ENCODE measurements around the gene TIMP2. TPM values are rescaled to one million over a fixed set of nuclear protein-coding genes. Genes with fewer than 3 reads are reported as not detected.

The TIMP2 gene
- total and polyA plus RNA-seq, 2 experiments from 2014 or later, result 10.6 to 22.5 TPM

- Histone ChIP-seq H3K36me3 (ENCODE audit: insufficient read depth) (no peaks in the 10 kb centered on the region), H3F3A (replicated peaks; ENCODE audit: low read depth) (no peaks in the 10 kb centered on the region), H3K4me2 (no peak overlapping the region), H3K4me3 (no peak overlapping the region), H3K4me1 (ENCODE audit: insufficient read depth) (no peaks in the 10 kb centered on the region), H3K79me2 (replicated peaks; ENCODE audit: insufficient read depth) (no peaks in the 10 kb centered on the region), H2AFZ (no peak overlapping the region), H4K20me1 (replicated peaks; ENCODE audit: insufficient read depth) (no peaks in the 10 kb centered on the region), H3K27me3 (ENCODE audit: insufficient read depth) (no peaks in the 10 kb centered on the region), H3K9me2 (ENCODE audit: insufficient read depth) (no peaks in the 10 kb centered on the region), H3K27ac (ENCODE audit: low read depth) (no peak overlapping the region)
- Mint-ChIP-seq H3K27ac (no peak overlapping the region), H3K36me3 (ENCODE audit: low read depth) (peaks cover 3% of the 10 kb centered on the region), H3K27me3 (ENCODE audit: insufficient read depth, low read depth, poor library complexity) (peaks cover 16% of the 10 kb centered on the region), H3K9me3 (no peaks in the 10 kb centered on the region), H3K4me3 (no peak overlapping the region), H3K4me1 (peaks cover 4% of the 10 kb centered on the region; the same call in 2 of the 3 replicates)
- DNase-seq (ENCODE audit: low spot score) (no peak), ATAC-seq (no peak)
- TF ChIP-seq, protein P1, sequence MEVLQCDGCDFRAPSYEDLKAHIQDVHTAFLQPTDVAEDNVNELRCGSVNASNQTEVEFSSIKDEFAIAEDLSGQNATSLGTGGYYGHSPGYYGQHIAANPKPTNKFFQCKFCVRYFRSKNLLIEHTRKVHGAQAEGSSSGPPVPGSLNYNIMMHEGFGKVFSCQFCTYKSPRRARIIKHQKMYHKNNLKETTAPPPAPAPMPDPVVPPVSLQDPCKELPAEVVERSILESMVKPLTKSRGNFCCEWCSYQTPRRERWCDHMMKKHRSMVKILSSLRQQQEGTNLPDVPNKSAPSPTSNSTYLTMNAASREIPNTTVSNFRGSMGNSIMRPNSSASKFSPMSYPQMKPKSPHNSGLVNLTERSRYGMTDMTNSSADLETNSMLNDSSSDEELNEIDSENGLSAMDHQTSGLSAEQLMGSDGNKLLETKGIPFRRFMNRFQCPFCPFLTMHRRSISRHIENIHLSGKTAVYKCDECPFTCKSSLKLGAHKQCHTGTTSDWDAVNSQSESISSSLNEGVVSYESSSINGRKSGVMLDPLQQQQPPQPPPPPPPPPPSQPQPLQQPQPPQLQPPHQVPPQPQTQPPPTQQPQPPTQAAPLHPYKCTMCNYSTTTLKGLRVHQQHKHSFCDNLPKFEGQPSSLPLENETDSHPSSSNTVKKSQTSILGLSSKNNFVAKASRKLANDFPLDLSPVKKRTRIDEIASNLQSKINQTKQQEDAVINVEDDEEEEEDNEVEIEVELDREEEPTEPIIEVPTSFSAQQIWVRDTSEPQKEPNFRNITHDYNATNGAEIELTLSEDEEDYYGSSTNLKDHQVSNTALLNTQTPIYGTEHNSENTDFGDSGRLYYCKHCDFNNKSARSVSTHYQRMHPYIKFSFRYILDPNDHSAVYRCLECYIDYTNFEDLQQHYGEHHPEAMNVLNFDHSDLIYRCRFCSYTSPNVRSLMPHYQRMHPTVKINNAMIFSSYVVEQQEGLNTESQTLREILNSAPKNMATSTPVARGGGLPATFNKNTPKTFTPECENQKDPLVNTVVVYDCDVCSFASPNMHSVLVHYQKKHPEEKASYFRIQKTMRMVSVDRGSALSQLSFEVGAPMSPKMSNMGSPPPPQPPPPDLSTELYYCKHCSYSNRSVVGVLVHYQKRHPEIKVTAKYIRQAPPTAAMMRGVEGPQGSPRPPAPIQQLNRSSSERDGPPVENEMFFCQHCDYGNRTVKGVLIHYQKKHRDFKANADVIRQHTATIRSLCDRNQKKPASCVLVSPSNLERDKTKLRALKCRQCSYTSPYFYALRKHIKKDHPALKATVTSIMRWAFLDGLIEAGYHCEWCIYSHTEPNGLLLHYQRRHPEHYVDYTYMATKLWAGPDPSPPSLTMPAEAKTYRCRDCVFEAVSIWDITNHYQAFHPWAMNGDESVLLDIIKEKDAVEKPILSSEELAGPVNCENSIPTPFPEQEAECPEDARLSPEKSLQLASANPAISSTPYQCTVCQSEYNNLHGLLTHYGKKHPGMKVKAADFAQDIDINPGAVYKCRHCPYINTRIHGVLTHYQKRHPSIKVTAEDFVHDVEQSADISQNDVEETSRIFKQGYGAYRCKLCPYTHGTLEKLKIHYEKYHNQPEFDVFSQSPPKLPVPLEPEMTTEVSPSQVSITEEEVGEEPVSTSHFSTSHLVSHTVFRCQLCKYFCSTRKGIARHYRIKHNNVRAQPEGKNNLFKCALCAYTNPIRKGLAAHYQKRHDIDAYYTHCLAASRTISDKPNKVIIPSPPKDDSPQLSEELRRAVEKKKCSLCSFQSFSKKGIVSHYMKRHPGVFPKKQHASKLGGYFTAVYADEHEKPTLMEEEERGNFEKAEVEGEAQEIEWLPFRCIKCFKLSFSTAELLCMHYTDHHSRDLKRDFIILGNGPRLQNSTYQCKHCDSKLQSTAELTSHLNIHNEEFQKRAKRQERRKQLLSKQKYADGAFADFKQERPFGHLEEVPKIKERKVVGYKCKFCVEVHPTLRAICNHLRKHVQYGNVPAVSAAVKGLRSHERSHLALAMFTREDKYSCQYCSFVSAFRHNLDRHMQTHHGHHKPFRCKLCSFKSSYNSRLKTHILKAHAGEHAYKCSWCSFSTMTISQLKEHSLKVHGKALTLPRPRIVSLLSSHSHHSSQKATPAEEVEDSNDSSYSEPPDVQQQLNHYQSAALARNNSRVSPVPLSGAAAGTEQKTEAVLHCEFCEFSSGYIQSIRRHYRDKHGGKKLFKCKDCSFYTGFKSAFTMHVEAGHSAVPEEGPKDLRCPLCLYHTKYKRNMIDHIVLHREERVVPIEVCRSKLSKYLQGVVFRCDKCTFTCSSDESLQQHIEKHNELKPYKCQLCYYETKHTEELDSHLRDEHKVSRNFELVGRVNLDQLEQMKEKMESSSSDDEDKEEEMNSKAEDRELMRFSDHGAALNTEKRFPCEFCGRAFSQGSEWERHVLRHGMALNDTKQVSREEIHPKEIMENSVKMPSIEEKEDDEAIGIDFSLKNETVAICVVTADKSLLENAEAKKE (CRISPR knock-in tag; IDR thresholded peaks at IDR 0.05), result no peak
- TF ChIP-seq STAT1 (IDR thresholded peaks at IDR 0.05; ENCODE audit: unreplicated experiment) (no peak), POLR2AphosphoS5 (IDR thresholded peaks at IDR 0.05; ENCODE audit: low read depth) (no peak)
Observed at GRCh38 chr17:78966123-78966813, 41.1 kb upstream of the TIMP2 start.

DNA sequence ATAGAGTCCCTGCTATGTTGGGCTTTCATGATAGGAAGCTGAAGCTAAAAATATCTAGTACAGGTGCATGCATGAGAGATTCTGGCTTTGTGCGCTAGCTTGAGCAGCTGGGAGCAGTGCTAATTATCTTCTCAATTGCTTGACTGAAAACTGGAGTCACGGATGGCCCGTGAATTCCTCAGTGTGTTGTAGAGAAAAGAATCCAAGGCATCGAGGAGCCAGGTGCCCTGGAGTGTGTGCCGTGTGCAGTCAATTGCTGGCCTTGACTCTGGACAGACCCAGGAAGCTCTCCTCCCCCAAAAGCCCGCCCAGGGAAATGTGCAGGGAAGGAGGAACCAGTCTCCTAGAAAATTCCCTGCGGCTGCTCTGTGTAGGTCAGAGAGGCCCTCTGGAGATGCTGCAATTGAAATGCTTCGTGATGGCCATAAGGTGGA is 40.3 kb upstream of the TIMP2 start:
- H3K4me3 Mint-ChIP-seq, result no peak overlapping the region
- no peak overlapping the region for H2AFZ ChIP-seq
- no peaks in the 10 kb centered on the region; the same call in 2 of the 3 replicates for H3K4me1 Mint-ChIP-seq
- H3K79me2 ChIP-seq (replicated peaks; ENCODE audit: insufficient read depth), result no peaks in the 10 kb centered on the region
- no peaks in the 10 kb centered on the region for H3K9me3 Mint-ChIP-seq
- no peak overlapping the region for H3K4me2 ChIP-seq
- H3K9me2 ChIP-seq (ENCODE audit: insufficient read depth), result no peaks in the 10 kb centered on the region
- no peak overlapping the region for H3K27ac ChIP-seq (ENCODE audit: low read depth)
- no peaks in the 10 kb centered on the region for H3K4me1 ChIP-seq (ENCODE audit: insufficient read depth)
- no peaks in the 10 kb centered on the region for H4K20me1 ChIP-seq (replicated peaks; ENCODE audit: insufficient read depth)
- no peak overlapping the region for H3K27ac Mint-ChIP-seq
- no peaks in the 10 kb centered on the region for H3K36me3 ChIP-seq (ENCODE audit: insufficient read depth)
- peaks cover 16% of the 10 kb centered on the region for H3K27me3 Mint-ChIP-seq (ENCODE audit: insufficient read depth, low read depth, poor library complexity)
- H3F3A ChIP-seq (replicated peaks; ENCODE audit: low read depth), result no peaks in the 10 kb centered on the region
- no peak for ATAC-seq
- no peaks in the 10 kb centered on the region for H3K27me3 ChIP-seq (ENCODE audit: insufficient read depth)
- H3K36me3 Mint-ChIP-seq (ENCODE audit: low read depth), result no peaks in the 10 kb centered on the region
- no peak for DNase-seq (ENCODE audit: low spot score)
- H3K4me3 ChIP-seq, result no peak overlapping the region
- no peak for TF ChIP-seq EZH2 (IDR thresholded peaks at IDR 0.05; ENCODE audit: low read depth, unreplicated experiment)
- no peak for TF ChIP-seq REST (IDR thresholded peaks at IDR 0.05; ENCODE audit: unreplicated experiment)
- TF ChIP-seq, protein P2, sequence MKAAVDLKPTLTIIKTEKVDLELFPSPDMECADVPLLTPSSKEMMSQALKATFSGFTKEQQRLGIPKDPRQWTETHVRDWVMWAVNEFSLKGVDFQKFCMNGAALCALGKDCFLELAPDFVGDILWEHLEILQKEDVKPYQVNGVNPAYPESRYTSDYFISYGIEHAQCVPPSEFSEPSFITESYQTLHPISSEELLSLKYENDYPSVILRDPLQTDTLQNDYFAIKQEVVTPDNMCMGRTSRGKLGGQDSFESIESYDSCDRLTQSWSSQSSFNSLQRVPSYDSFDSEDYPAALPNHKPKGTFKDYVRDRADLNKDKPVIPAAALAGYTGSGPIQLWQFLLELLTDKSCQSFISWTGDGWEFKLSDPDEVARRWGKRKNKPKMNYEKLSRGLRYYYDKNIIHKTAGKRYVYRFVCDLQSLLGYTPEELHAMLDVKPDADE (IDR thresholded peaks at IDR 0.05), result no peak
- no peak for TF ChIP-seq EZH2phosphoT487 (IDR thresholded peaks at IDR 0.05; ENCODE audit: unreplicated experiment)
- no peak for TF ChIP-seq CTCF (conservative IDR thresholded peaks at IDR 0.05; ENCODE audit: low read depth in 2 of 2)

Data from GM23338 (cell line).